IMR-90 (cell line): Measurements from ENCODE around the gene PIP4K2A. TPM values are rescaled to one million over a fixed set of nuclear protein-coding genes. Genes with fewer than 3 reads are reported as not detected.
"Not testable (repeated sequence)": the region's sequence is repeated elsewhere in the genome, so short reads cannot be mapped to it uniquely, and the experiment has no call there.

ENCODE experiments used
- ATAC-seq: fragments of 200-7000 bp; cut with Tn5 transposase; 2 replicates; pipeline ENCODE4 v1.9.1; 2020; ENCODE audit warnings: low read depth, mild to moderate bottlenecking, moderate library complexity
- BruUV-seq: library from RNA; stranded (reverse); fragments of 400-500 nt; replicated peaks from 2 replicates; lab custom pipeline; 2021; lab: Mats Ljungman, UMichigan
- CTCF ChIA-PET: fragments of 300-600 bp; formaldehyde crosslinking; extraction: SDS; loops from one replicate; lab custom pipeline; 2021; ENCODE audit warnings: antibody characterized with exemption; lab: Yijun Ruan, JAX
- POLR2A ChIA-PET: fragments of 300-600 bp; sonication (Branson Sonifier 250); formaldehyde crosslinking; loops from one replicate; lab custom pipeline; 2022; ENCODE audit warnings: antibody characterized with exemption; ENCODE audit not compliant: unreplicated experiment; lab: Charles Lee
- DNase-seq: peaks from one replicate; pipeline ENCODE4 v3.0.0; 2013
- H2AFZ ChIP-seq: replicated peaks from 2 replicates; pipeline ENCODE3; 2013; ENCODE audit warnings: low read length, mild to moderate bottlenecking; ENCODE audit not compliant: poor library complexity
- H2AK5ac ChIP-seq: 2 replicates; pipeline ENCODE4 v1.6.1; 2013; ENCODE audit warnings: low read depth, low read length, inconsistent platforms
- H2AK9ac ChIP-seq: replicated peaks from 2 replicates; pipeline ENCODE3; 2013; ENCODE audit warnings: mild to moderate bottlenecking, low read depth, low read length, moderate library complexity; ENCODE audit not compliant: poor library complexity
- H2BK120ac ChIP-seq: 2 replicates; pipeline ENCODE4 v1.6.1; 2013; ENCODE audit warnings: low read depth, low read length, inconsistent platforms
- H2BK15ac ChIP-seq: 3 replicates; pipeline ENCODE4 v1.6.1; 2013; ENCODE audit warnings: low read depth, low read length, inconsistent platforms
- H2BK20ac ChIP-seq: 2 replicates; pipeline ENCODE4 v1.6.1; 2013; ENCODE audit warnings: low read depth, mild to moderate bottlenecking, inconsistent platforms, low read length, moderate library complexity
- H2BK5ac ChIP-seq: 2 replicates; pipeline ENCODE4 v1.6.1; 2013; ENCODE audit warnings: mild to moderate bottlenecking, low read depth, low read length, inconsistent platforms; ENCODE audit not compliant: poor library complexity, severe bottlenecking
- H3K14ac ChIP-seq: replicated peaks from 2 replicates; pipeline ENCODE4 v1.6.1; 2013; ENCODE audit warnings: low read depth, low read length, inconsistent platforms
- H3K18ac ChIP-seq: 2 replicates; pipeline ENCODE4 v1.6.1; 2013; ENCODE audit warnings: low read depth, low read length, control low read depth
- H3K23ac ChIP-seq: 2 replicates; pipeline ENCODE4 v1.6.1; 2013; ENCODE audit warnings: low read depth, low read length, inconsistent platforms
- H3K27ac ChIP-seq: 2 replicates; pipeline ENCODE4 v1.5.1; 2013; ENCODE audit warnings: mild to moderate bottlenecking, control low read depth, low read length; ENCODE audit not compliant: insufficient read depth
- H3K27me3 ChIP-seq: 2 replicates; pipeline ENCODE4 v1.6.1; 2013; ENCODE audit warnings: low read length; ENCODE audit not compliant: control insufficient read depth, insufficient read depth
- H3K36me3 ChIP-seq: 2 replicates; pipeline ENCODE4 v1.6.1; 2013; ENCODE audit warnings: low read length, mixed read lengths; ENCODE audit not compliant: control insufficient read depth, insufficient read depth
- H3K4ac ChIP-seq: 2 replicates; pipeline ENCODE4 v1.6.1; 2013; ENCODE audit warnings: low read depth, low read length, inconsistent platforms
- H3K4me1 ChIP-seq: 2 replicates; pipeline ENCODE4 v1.6.1; 2013; ENCODE audit warnings: low read length, mixed read lengths; ENCODE audit not compliant: control insufficient read depth, insufficient read depth
- H3K4me2 ChIP-seq: 2 replicates; pipeline ENCODE4 v1.6.1; 2013; ENCODE audit warnings: low read depth, mild to moderate bottlenecking, control low read depth, low read length, moderate library complexity
- H3K4me3 ChIP-seq: 2 replicates; pipeline ENCODE4 v1.5.1; 2013; ENCODE audit warnings: low read depth, mild to moderate bottlenecking, control low read depth, low read length, moderate library complexity; ENCODE audit not compliant: insufficient read depth
- H3K56ac ChIP-seq: 2 replicates; pipeline ENCODE4 v1.6.1; 2013; ENCODE audit warnings: low read length, inconsistent platforms; ENCODE audit not compliant: insufficient read depth; ENCODE audit errors: extremely low read depth
- H3K79me1 ChIP-seq, 2 experiments: 2 replicates each; pipeline ENCODE4 v1.6.1; 2013; ENCODE audit warnings: low read length in 2 of 2, inconsistent platforms in 1 of 2, low read depth in 1 of 2
- H3K9ac ChIP-seq: 2 replicates; pipeline ENCODE4 v1.6.1; 2013; ENCODE audit warnings: low read depth, low read length, control low read depth
- H3K9me1 ChIP-seq: 2 replicates; pipeline ENCODE4 v1.6.1; 2013; ENCODE audit warnings: low read length, inconsistent platforms; ENCODE audit not compliant: insufficient read depth
- H3K9me3 ChIP-seq: 2 replicates; pipeline ENCODE4 v1.6.1; 2013; ENCODE audit warnings: low read length; ENCODE audit not compliant: control insufficient read depth, insufficient read depth
- H4K20me1 ChIP-seq: 2 replicates; pipeline ENCODE4 v1.6.1; 2013; ENCODE audit warnings: low read length, inconsistent platforms; ENCODE audit not compliant: insufficient read depth
- H4K5ac ChIP-seq: 2 replicates; pipeline ENCODE4 v1.6.1; 2013; ENCODE audit warnings: mild to moderate bottlenecking, low read depth, low read length, control low read depth
- H4K8ac ChIP-seq, 2 experiments: 2 replicates each; pipeline ENCODE4 v1.6.1; 2013; ENCODE audit warnings: low read depth in 2 of 2, low read length in 2 of 2, control low read depth in 1 of 2, inconsistent platforms in 1 of 2
- H4K91ac ChIP-seq: 2 replicates; pipeline ENCODE4 v1.6.1; 2013; ENCODE audit warnings: low read depth, low read length, inconsistent platforms; ENCODE audit not compliant: insufficient read depth
- WGBS, 2 experiments: methylation state at CpG; one replicate each; pipeline versions ENCODE4 v1.1.5 to v1.1.7; 2013; ENCODE audit warnings: missing lambda C conversion rate in 2 of 2; ENCODE audit not compliant: insufficient read length in 1 of 2; ENCODE audit errors: extremely low coverage in 2 of 2; 5-methylcytosine and 5-hydroxymethylcytosine counted together
- dilution Hi-C: fragments of 300-500 bp; cut with HindIII; formaldehyde crosslinking; loops from one replicate; pipeline ENCODE4 v1.14.3; 2018; ENCODE audit warnings: low sequenced_read_pairs; ENCODE audit not compliant: unreplicated experiment
- in situ Hi-C: fragments of 300-500 bp; cut with MboI; formaldehyde crosslinking; loops from 3 replicates; pipeline ENCODE4 v1.14.3; 2019; ENCODE audit warnings: low sequenced_read_pairs, inconsistent platforms, mixed read lengths
- intact Hi-C: fragments of 100-400 bp; cut with micrococcal nuclease; formaldehyde crosslinking; loops from 2 replicates; pipeline ENCODE4 v1.10.0; 2022
- polyA plus RNA-seq, 3 experiments: library from polyadenylated mRNA; depleted of rRNA; stranded (reverse); fragments of >200 nt; gene quantifications; 2 replicates each; pipeline ENCODE4 v1.2.3, GENCODE V29; 2012; ENCODE audit warnings: low replicate concordance in 1 of 3
- total RNA-seq: library from RNA; depleted of rRNA; stranded (reverse); fragments of >200 nt; gene quantifications from 2 replicates; pipeline ENCODE4 v1.2.3, GENCODE V29; 2012

PIP4K2A gene
- total and polyA plus RNA-seq, 2 of the 4 experiments (the other 2 are of a cell fraction), result 9.8 to 18.1 TPM

- POLR2A ChIA-PET, BruUV-seq, H3K9me3 ChIP-seq: not testable (repeated sequence)
Observed at GRCh38 chr10:22514414-22514758, 200.0 kb downstream of the PIP4K2A start.

GRCh38 chr10:22513483-22514413 is 200.6 kb downstream of the PIP4K2A start:
- H3K18ac ChIP-seq, H3K27ac ChIP-seq, DNase-seq, H2BK5ac ChIP-seq, H3K4me3 ChIP-seq, H3K36me3 ChIP-seq, in situ Hi-C loops, H4K5ac ChIP-seq, CTCF ChIA-PET, H3K56ac ChIP-seq, H3K27me3 ChIP-seq, H4K20me1 ChIP-seq, H3K4ac ChIP-seq, H2AK5ac ChIP-seq, H3K9me3 ChIP-seq, H2BK120ac ChIP-seq, H3K9me1 ChIP-seq, H4K91ac ChIP-seq, H3K79me1 ChIP-seq, BruUV-seq, H3K14ac ChIP-seq, POLR2A ChIA-PET, H2BK20ac ChIP-seq, H3K23ac ChIP-seq, H2AFZ ChIP-seq, H3K4me1 ChIP-seq, H3K4me2 ChIP-seq, H3K9ac ChIP-seq, H2AK9ac ChIP-seq, H2BK15ac ChIP-seq, H4K8ac ChIP-seq, intact Hi-C loops, dilution Hi-C loops: not testable (repeated sequence)
- ATAC-seq, result peak; percentile 46
- 71% methylated on average over 7 of the region's 19 CpGs; no CpG with 5 or more reads in 1 of the 2 experiments for WGBS, 2 experiments

More at GRCh38 chr10:22514414-22514758, 200.0 kb downstream of the PIP4K2A start:
- CTCF ChIA-PET, H3K36me3 ChIP-seq, intact Hi-C loops, H3K27ac ChIP-seq, in situ Hi-C loops, dilution Hi-C loops, DNase-seq, H3K4me3 ChIP-seq, H3K4me1 ChIP-seq, H3K9me1 ChIP-seq, H4K8ac ChIP-seq, H3K4me2 ChIP-seq, H3K27me3 ChIP-seq, H2BK15ac ChIP-seq, H2BK20ac ChIP-seq, H4K5ac ChIP-seq, H2AK9ac ChIP-seq, H3K9ac ChIP-seq, H3K56ac ChIP-seq, H2AK5ac ChIP-seq, H3K79me1 ChIP-seq, H4K20me1 ChIP-seq, H2BK5ac ChIP-seq, H4K91ac ChIP-seq, H3K18ac ChIP-seq, H3K4ac ChIP-seq, H3K23ac ChIP-seq, ATAC-seq, H3K14ac ChIP-seq, H2BK120ac ChIP-seq, H2AFZ ChIP-seq: not testable (repeated sequence)
- WGBS, 2 experiments, result 86% methylated on average over 2 of the region's 3 CpGs; no CpG with 5 or more reads in 1 of the 2 experiments
